GM23248 (cell line): ENCODE data around the gene PRKAR2A.
"Not testable (repeated sequence)": the region's sequence is repeated elsewhere in the genome, so short reads cannot be mapped to it uniquely, and the experiment has no call there.

Source experiments
- EZH2 ChIP-seq: fragments of 200-600 bp; sonication (generic); IDR thresholded peaks from 2 replicates; pipeline ENCODE4 v1.6.1; 2018; ENCODE audit warnings: antibody characterized with exemption, mild to moderate bottlenecking; ENCODE audit not compliant: insufficient read depth, poor library complexity, severe bottlenecking
- EZH2phosphoT487 ChIP-seq: fragments of 200-600 bp; sonication (generic); IDR thresholded peaks from 2 replicates; pipeline ENCODE4 v1.6.1; 2018; ENCODE audit warnings: antibody characterized with exemption, moderate library complexity, mild to moderate bottlenecking, low read depth; ENCODE audit not compliant: insufficient read depth

- not testable (repeated sequence) for TF ChIP-seq EZH2phosphoT487, EZH2
Observed at GRCh38 chr3:48733752-48734518, 113.7 kb downstream of the PRKAR2A start.
